DLD1 (cell line): ENCODE data around the gene TMEM161B.
"Not testable (repeated sequence)": the region's sequence is repeated elsewhere in the genome, so short reads cannot be mapped to it uniquely, and the experiment has no call there.

Experiments used
- in situ Hi-C: cut with HindIII; loops from 2 replicates; pipeline ENCODE4 v1.10.0; 2017; ENCODE audit warnings: low sequenced_read_pairs

The TMEM161B gene

DNA sequence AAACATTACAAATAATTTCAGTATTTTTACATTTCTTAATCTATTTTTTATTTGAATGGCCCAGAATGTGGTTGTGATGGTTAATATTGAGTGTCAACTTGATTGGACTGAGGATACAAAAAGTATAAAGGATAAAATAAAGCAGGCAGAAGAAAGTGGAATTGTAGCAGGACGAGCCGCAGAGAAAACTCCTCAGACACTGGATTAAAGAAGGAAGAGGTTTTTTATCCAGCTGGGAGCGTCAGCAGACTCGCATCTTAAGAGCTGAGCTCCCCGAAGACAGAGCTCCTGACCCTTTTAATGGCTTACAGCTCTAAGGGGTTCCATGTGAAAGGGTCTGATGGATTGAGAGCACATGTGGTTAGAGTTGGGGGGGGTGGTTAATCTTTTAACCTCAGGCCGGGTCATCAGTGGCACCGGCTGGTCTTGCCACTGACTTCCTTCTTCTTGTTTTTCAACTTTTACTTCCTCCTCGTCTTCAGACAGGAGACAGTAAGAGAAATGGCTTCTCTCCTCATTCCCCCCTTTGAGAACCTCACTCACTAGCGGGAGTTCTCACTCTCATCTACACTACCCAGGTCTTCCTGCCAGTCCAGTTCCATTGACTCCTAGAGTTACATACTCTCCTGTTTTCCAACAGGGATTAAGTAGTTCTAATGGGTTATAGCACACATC, 80.0 kb downstream of the TMEM161B start:
- in situ Hi-C loops = no loop called here

DNA sequence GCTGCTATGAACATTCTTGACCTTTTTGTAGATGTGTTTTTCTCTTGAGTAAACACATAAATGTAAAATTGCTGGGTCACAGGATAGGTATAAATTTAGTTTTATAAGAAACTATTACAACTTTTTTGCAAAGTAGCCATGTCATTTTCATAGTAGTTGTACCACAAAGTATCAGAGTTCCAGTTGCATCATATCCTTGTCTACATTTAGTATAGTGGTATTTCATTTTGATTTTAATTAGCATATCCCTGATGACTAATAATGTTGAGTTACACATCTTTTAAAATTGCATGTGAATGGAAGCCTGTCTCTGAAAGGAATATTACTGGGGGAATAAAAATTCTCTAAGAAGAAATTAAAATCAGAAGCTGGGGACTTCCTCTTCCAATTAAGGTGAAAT, 85.4 kb downstream of the TMEM161B start:
- in situ Hi-C loops = no loop called here

DNA sequence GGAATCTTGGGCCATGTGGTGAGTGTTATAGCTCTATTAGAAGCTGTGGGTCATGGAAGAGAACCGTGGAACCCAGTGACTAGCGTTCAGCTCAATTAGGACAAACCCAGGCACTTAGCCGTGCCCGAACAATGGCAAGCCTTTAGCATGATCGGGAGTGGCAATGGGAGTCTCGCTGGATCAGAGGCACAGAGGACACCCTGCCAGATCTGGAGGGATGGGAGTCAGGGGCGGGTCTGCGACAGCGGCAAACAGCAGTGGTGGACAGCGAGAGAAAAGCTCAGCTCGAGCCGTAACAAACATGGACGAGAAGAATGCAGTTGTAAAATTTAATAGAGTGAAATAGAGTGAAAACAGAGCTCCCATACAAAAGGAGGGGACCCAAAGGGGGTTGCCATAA, 91.2 kb downstream of the TMEM161B start:
- in situ Hi-C loops = not testable (repeated sequence)

DNA sequence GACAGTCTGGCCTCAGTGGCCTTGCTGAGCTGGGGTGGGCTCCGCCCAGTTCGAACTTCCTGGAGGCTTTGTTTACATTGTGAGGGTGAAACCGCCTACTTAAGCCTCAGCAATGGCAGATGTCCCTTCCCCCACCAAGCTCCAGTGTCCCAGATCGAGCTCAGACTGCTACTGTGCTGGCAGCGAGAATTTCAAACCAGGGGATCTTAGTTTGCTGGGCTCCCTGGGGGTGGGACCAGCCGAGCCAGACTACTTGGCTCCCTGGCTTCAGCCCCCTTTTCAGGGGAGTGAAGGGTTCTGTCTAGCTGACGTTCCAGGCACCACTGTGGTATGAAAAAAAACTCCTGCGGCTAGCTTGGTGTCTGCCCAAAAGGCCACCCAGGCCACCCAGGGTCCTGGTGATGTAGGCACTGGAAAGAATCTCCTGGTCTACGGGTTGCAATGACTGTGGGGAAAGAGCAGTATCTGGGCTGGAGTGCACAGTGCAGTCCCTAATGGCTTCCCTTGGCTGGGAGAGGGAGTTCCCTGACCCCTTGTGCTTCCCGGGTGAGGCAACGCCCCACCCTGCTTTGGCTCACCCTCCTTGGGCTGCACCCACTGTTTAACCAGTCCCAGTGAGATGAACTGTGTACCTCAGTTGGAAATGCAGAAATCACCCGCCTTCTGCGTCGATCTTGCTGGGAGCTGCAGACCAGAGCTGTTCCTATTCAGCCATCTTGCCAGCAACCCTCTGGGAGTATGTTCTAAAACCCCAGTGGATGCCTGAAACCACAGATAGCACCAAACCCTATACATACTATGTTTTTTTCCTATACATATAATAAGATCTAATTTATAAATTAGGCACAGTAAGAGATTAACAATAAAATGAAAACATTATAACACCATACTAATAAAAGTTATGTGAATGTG, 95.5 kb downstream of the TMEM161B start:
- in situ Hi-C loops = no loop called here

GRCh38 chr5:88159591-88159990, 109.1 kb downstream of the TMEM161B start:
- in situ Hi-C loops = no loop called here

GRCh38 chr5:88158056-88158455, 110.6 kb downstream of the TMEM161B start:
- in situ Hi-C loops = no loop called here

- in situ Hi-C loops = no loop called here
Observed at GRCh38 chr5:88154891-88155290, 113.8 kb downstream of the TMEM161B start.

DNA sequence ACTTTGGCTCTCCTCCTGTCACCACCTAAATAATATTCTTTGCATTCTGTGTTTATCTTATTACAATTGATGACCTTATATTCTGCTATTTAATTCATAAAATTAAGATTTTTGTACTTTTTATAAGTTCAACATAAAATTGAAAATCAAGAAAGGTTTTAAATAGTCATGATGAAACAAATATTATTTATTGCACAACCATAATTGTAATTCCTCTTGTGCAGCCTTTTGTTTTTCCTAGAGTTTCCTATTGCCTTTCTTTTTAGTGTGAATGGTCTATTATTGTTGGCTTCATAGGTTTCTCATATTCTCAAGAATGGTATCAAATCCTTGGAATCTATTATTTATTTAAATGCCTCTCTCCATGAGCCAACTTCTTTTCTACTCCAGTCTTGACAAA, 117.9 kb downstream of the TMEM161B start:
- in situ Hi-C loops = no loop called here

GRCh38 chr5:88145611-88146467, 122.8 kb downstream of the TMEM161B start:
- in situ Hi-C loops = loop anchor here (25.0 kb wide), 1 partner anchor 541 kb away; no protein-coding TSS in a partner anchor

- in situ Hi-C loops = loop anchor here (25.0 kb wide), 1 partner anchor 542 kb away; no protein-coding TSS in a partner anchor
Observed at GRCh38 chr5:88145221-88145610, 123.4 kb downstream of the TMEM161B start.
